SKM-1 (cell line): ENCODE measurements around the gene PRSS58.
A peak's percentile ranks its signal among the peaks of the same experiment; 100 is the strongest.

Source experiments
- DNase-seq: peaks from one replicate; lab custom pipeline; 2025; ENCODE audit not compliant: unreplicated experiment; lab: John Stamatoyannopoulos, UW

PRSS58 gene, protein sequence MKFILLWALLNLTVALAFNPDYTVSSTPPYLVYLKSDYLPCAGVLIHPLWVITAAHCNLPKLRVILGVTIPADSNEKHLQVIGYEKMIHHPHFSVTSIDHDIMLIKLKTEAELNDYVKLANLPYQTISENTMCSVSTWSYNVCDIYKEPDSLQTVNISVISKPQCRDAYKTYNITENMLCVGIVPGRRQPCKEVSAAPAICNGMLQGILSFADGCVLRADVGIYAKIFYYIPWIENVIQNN

DNA sequence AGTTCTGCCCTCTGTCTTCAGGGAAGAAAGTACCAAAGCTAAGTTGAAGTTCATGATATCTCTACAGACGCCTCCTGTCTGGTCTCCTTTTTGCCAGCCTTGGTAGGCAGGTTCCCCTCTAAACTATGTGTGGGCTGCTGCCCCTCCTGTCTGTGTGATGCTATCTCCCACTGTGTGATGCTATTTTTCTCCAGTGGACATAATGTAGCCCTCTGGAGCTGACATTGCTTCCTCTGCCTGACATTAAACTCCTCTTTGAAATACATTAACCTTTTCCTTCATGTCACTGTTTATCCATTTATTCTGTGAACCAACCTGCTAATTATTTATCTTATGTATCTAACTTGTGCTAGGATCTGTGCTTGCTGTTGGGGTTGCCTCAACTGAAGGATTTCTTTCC is at the start of gene PRSS58:
PRSS58 (minus strand) TSS at position 101 of the 400 bp plus-strand sequence. CDS start 351 bp downstream, outside the sequence.
- no peak for DNase-seq

DNA sequence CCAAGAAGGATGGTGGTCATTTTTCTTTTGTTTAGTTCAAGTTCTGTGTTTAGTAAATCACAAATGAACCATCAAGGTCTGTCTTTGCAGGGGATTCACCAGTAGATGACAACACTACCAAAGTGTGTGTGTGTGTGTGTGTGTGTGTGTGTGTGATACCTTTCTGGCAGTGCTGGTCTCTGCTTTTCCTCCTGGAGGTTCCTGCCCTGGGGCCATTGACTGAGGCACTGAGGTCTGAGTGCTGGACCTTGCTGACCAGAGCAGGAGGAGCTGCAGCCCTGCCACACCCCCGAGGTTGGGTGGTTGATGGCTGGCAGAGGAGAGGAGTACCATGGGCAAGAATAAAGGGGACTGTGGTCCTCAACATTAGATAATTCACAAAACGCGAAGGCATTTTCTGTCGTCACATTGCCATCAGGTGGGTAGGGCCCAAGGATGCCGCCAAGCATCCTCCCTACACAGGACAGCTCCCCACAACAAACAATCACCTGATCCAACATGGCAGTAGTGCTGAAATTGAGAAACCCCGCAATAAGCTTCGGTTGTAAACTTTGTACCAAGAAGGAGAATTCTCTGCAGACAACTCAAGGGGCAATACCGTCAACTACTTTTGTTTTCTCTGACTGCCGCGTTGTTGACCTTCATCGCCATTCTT is 49.5 kb upstream of the PRSS58 start:
- DNase-seq: no peak

DNA sequence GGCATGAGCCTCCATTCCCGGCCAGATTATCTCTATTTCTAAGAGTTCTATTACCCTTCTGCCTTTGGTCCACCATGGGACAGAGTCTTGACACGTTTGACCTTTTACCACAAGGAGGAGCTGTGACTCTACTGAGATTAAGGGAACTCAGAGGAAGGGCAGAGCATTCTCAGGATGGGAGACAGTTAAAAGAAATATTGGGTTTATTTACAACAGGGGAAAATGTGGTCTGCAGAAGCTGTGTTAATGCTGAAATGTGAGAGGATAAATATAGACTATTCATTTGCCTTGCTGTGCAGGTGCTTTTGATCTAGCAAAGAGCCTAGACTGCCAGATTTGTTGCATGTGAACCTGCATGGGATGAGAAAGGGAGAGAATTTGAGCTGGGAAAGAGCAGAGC is 45.8 kb upstream of the PRSS58 start:
- DNase-seq: peak; percentile 23

DNA sequence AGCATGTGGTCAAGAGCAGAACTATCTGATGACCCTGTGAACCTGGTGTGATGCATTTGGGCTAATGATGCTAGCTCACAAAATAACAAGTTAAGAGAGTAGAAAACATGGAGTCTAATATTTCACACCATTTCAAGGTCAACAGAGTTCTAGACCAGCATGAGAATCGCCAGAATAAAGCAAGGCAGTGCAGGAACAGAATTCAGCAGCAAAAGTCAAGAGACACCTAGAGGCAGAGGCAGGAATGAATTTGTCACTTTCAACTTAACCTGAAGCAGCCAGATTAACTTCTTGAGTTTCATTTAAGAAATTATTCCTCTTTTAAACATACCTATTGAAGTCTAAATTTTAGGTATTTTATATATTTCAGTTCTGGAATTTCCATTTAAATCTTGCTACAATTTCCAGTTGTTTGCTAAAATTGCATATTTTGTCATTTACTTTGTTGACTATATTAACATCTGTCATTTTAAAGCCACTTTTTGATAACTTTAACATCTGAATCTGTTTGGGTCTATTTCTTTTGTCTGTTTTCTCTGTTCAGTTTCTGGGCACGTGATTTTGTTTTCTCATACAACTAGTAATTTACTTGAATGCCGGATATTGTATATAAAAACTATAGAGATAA is 44.2 kb upstream of the PRSS58 start:
- DNase-seq: peak; percentile 25

DNA sequence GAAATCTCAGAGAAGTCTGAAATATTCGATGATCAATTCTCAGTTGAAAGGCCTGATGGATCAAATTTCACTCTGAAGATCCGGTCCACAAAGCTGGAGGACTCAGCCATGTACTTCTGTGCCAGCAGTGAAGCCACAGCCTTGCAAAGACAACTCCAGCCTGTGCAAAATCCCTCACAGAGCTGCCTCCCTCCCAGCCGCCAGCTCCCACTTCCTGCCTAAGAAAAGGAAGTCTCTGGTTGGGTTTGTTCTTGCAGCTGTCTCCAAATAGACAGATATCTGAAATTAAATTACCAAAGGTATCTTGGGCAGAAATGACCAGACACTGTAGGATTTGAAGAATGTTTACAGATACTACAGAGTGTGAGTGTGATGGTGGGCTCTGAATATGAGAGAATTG is 43.4 kb upstream of the PRSS58 start:
- DNase-seq: peak; percentile 31

DNA sequence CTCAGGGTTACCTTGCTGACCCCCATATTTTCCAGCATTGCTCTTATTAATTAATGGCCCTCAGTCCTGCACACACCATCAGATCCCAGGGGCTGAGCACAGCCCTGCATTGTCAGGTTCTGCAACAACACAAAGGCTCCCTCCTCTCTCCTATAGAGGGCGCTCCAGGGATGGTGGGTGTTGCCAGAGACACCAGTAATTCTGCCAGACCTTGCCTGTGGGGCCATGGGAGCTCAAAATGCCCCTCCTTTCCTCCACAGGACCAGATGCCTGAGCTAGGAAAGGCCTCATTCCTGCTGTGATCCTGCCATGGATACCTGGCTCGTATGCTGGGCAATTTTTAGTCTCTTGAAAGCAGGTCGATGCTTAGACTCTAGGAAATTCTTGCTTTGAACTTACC is 42.8 kb upstream of the PRSS58 start:
- no peak for DNase-seq

DNA sequence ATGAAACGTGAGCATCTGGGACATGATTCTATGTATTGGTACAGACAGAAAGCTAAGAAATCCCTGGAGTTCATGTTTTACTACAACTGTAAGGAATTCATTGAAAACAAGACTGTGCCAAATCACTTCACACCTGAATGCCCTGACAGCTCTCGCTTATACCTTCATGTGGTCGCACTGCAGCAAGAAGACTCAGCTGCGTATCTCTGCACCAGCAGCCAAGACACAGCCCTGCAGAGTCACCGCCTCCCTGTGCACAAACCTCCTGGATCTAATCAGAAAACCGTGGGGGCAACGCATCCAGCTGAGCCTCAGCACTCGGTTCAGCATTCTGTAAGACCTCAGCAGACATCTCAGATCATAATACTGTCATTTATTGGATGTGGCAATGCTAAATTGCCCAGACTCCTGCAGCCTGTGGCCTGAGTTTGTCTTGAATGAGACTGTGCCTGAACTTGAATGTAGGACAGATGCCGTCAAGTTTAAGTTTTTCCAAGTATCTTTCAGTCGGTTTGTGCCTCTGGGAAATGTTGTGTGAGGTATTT is 41.5 kb upstream of the PRSS58 start:
- no peak for DNase-seq

DNA sequence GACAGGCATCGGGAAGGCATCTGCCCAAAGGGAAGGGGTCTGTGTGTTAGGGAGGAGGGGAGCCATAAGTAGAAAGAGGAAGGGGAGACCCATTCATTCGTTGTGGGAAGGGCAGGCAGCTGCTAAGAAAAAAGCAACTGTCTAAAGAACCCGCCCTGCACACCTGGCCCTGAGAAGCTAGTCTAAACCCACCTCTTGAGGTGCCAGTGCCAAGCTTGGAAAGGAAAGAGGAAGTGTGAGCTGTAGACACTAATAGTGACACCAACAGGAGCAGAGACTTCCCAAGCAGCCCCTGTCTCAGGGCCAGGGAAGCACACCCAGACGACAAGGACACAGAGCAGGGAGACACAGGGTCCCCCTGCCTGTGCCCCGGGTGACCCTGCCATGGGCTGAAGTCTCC is 40.8 kb upstream of the PRSS58 start:
- DNase-seq: no peak

DNA sequence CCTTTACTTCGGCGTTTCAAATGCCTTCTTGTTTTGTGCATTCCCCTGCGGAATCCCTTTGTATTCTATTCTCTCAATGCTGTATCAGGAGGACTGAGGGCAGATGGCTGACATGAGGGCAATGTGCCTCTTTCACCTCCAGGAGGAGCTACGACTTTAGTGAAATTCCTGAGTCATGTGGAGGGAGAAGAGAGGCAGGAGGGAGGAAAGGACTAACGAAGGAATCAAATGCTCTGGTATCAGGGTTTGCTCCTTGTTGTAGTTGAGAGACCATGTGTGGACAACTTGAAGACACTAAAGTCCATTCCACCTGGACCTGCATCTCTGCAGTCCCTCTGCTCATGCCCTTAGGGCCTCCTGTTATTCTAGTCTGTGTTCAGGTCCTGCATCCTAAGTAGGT is 40.2 kb upstream of the PRSS58 start:
- DNase-seq: no peak

DNA sequence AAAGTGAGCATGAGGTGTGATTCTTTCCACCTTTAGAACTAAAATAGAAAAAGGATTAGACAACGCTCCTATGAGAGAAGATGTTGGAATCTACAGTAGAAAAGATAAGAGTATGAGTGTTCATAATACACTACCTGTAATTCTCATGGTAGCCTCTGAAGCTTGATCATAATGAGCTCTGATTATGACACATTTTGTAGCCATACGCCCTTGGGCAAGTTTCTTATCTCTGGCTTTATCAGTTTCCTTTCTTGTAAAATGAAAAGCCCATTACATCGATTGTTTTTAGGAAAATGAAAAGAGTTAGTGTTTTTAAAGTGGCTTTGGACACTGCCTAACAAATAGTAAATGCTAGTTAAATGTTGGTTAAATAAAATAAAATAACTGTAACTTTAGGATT is 22.4 kb upstream of the PRSS58 start:
- no peak for DNase-seq

DNA sequence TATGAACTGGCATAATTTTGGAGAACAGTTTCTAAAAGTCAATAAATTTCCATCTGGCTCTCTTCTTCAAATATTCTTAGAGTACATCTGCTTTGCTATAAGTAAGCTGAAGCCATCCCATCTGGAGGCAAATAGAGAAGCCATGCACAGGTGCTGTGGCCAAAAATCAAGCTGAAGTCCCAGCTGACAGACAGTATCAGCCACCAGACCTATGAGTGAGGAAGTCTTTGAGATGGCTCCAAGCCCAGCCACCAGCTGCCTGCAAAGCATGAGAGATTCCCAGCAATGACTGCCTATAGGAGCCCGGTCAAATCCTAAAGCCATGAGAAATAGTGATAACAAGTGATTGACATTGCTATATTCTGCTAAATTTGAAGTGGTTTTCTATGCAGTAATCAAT is 21.7 kb upstream of the PRSS58 start:
- no peak for DNase-seq

DNA sequence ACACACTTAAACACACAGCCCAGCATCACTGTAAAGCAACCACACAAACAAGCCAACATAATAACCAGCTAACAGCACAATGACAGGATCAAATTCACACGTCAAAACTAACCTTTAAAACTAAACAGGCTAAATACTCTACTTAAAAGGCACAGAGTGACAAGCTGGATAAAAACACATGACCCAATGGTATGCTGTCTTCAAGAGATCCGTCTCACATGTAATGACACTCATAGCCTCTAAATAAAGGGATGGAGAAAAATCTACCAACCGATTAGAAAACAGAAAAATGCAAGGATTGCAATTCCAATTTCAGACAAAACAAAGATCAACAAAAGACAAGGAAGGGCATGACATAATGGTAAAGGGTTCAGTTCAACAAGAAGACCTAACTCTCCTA is 17.2 kb upstream of the PRSS58 start:
- DNase-seq: no peak

DNA sequence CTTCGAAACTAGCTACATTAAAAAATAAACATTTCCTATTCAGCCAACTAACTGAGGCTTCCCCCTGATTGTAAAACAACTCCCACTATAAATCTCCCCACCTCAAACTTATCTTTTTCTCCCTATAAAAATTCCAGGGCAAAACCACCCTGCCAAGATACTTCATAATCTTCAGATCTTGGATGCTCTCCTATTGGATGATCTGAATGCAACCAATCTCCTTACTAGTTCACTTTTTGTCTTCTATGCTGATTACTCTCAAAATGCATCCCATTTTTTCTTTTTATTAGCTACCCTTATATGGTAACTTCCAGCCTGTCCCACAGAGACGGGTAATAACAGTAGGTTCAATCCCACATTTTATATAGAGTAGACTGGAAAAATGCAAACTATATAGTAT is 15.0 kb upstream of the PRSS58 start:
- no peak for DNase-seq

DNA sequence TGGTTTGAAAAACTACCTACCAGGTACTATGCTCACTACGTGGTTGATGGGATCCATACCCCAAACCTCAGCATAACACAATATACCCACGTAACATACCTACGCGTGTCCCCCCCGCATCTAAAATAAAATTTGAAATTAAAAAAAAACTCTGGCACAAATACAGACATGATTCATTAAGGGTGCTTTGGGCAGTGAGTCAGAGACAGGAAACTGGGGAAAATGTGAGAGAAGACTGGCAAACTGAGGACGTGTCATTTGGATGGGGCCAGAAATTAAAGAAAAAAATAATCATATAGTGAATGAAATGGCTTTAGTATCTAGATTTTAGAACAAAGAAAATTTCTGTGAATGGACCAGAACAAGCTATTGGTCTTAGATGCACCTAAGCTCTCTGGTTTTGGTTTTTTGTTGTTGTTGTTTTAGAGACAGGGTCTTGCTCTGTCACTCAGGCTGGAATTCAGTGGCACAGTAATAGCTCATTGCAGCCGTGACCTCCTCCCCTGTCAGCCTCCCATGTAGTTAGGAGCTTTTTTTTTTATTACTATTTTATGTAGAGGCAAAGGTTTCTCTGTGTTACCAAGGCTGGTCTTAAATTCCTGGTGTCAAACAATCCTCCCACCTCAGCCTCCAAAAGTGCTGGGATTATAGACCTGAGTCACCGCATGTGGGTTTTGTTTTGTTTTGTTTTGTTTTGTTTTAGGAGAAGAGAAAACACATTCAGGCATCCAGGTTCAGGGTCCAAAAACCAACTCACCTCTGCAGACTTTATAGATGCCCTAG is 5.9 kb upstream of the PRSS58 start:
- DNase-seq: no peak

DNA sequence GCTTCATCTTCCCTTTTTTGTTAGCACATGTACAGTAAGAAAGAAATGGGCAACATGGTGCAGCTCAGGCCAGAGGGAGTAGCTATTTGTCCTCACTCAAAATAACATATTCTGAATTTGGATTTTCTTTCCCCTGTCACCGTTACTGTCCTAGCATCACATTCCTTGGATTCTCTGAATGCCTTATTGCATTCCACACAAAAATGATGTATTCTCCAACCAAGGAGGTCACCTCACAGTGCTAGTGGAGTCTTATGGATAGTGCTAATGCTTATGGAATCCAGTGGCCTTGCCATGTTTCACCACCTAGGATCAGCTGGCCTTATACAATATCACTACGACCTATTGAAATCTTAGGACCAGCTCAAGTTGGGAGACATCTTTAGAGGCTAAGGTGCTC is 7.2 kb downstream of the PRSS58 start:
- no peak for DNase-seq

DNA sequence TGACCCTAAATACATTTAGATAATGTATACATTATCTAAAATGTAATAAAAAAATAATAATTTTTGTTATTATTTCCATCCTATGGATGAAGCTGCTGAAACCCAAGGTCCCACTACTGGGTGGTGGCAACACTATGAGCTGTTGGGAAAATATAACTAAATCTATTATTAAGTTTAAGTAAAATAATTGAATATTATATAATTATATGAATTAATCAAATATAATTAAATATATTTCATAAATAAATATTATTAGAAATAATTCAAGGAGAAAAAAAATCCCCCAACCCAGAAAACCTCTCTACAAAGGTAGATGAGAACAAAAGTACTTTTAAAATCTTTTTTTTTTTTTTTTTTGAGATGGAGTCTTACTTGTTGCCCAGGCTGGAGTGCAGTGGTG is 7.9 kb downstream of the PRSS58 start:
- no peak for DNase-seq

DNA sequence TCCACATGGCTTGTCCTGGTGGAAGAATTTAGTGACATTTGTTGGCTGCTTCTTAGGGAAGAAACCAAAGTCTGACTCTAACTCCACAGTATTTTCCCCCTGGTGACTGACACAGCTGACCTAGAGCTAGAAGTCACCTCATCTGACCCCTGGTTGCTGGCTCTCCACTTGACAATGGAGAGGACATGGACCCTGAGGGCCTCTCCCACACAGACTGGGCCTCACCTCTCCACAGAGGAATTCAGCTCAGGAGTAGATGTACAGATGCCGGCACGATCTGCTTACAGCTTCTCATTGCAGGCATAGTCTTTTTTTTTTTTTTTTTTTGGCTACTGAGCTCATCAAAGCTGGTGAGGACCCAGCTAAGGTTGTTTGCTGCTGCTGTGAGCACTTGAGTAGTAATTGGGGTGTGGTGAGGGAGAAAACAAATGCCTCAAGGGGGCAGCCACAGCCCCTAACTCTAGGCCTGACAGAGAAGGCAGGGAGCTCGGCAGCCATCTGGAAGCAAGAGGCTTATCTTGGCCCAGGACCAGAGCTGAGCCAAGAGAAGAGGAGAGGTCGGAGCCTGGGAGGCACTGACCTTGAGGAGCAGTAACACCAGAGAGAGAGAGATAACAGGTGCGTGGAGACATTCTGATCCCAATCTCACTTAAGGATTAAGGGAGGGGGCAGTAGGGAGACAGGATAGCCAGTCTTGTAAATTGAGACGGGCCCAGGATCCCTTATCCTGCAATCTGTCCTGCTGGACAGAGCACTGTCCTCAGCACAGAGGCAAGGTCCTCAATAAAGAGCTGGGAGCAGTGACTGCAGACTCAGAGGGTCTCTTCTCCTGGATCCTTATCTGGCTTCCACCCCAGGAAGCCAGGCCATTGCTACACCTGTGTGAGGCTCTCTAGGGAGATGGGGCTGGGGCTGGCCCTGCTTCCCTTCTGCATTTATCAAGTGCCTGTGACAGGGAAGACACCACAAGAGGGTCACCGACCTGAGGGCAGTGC is 9.4 kb downstream of the PRSS58 start:
- DNase-seq: no peak

DNA sequence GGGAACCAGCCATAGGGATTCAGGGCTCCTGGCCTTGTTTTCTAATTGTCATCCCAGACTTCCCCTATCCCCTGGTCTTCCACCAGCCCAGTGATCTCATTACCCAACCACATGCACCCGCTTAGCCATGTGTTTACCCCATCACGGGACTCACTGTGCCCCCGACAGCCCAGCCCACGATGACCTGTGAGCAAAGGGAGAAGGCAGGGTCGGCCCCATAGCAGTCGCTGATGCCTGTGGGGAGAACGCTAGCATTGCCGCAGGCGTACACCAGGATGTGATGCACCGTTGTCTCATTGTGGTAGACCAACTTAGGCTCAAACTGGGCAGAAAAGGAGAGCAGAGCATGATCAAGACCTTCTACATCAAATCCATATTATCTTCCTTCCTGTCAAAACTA is 14.0 kb downstream of the PRSS58 start:
- DNase-seq: no peak

DNA sequence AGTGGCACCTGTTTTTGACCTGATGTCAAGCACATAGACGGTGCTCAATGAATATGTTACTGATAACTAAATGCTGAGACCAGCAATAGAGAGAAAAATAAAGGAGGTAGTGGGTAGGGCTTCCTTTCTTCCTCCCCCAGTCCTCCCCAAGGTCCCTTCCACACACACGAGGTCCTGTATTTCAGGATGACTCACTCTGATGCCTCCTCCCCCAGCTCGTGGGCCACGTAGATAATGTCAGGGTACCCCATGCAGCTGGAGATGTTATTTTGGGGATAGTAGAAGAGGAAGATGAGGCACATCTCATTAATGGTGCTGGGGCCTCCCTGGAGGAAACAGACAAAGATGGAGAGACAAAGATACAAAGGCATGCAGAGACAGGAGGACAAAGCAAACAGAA is 17.3 kb downstream of the PRSS58 start:
- DNase-seq: no peak

DNA sequence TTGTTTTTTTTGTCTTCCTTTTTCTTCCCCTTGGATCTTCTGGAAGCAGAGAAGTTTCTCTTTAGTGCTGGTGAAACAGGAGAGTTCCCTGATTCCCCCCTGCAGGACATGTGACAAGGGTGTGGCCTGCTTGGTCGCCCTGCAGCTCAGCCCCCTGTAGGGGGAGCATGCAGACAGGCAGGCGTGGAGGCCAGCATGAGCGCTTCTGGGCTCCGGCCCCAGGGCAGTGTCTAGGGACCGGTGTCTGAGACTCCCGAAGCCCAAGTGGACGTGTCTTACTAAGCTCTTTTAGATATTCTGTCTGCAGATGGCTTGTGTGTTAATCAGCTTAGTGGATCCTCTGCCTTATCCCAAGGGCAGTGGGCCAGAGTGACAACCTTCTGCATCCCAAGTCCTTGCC is 26.1 kb downstream of the PRSS58 start:
- no peak for DNase-seq
